ENCODE measurements around the gene C4A.
"Not testable (repeated sequence)": the region's sequence is repeated elsewhere in the genome, so short reads cannot be mapped to it uniquely, and the experiment has no call there.

Gene C4A

DNA sequence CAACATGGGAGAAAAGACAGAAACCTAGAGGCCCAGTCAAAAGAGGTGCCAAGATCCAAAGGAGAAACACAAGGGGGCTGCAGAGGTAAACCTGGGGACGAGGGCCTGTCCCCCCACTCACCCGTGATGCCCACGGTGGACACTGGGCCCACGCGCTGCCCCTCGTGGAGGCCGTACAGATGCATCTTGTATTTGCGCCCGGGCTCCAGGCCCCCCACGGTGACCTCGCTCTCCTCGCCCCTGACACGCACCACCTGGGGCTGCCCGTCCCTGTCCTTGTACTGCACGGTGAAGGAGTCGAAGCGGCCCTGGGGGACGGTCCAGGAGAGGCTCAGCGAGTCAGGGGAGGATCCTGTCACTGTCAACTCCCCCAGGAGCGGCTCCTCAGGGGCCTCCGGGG lies 67.3 kb downstream of the C4A start:
- DNase-seq (ENCODE audit: low spot score): not testable (repeated sequence)

DNA sequence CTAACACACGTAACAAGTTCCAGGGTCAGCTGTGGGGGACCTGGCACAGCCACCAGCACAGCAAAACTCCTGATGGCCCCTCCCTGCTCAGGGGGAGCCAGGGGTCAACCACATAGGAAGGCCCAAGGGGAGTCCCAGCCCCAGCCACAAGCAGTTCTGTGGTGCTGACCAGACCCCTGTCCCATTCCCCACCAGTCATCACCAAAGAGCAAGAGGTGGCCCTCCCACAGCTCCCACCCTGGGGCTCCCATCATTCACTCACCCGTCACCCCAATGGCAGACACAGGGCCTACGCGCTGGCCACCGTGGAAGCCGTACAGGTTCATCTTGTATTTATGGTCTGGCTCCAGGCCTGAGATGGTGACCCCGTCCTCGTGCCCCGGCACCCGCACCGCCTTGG lies 67.9 kb downstream of the C4A start:
- not testable (repeated sequence) for DNase-seq (ENCODE audit: low spot score)

DNA sequence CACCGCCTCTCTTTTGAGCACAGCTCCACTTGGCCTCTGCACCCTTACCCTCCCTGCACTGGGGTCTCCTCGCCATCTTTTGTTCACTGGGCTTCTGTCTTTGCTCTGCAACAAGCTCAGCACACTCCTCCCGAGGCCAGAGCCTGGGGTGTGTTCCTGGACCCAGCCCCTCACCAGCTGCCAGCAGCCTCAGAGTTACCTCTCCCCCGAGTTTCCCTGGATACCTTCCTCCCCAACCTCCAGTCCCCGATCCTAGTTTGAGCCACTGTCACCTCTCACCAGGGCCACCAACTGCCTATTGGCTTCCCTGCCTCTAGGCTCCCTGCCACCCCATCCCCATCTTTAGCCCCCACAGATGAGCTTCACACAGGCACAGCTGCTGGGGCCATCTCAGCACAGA lies 68.7 kb downstream of the C4A start:
- DNase-seq (ENCODE audit: low spot score): no peak
